SK-N-MC (cell line): ENCODE measurements around the gene CDK6.
A peak's percentile ranks its signal among the peaks of the same experiment; 100 is the strongest.

ENCODE experiments used
- DNase-seq: peaks from one replicate; pipeline ENCODE4 v3.0.0-alpha.2; 2011; ENCODE audit warnings: low read depth, low spot score
- H3K27ac ChIP-seq: fragments of 200-600 bp; sonication (generic); 2 replicates; pipeline ENCODE4 v1.5.1; 2016; ENCODE audit warnings: mixed run types
- H3K36me3 ChIP-seq: fragments of 200-600 bp; sonication (generic); 2 replicates; pipeline ENCODE4 v1.6.1; 2017; ENCODE audit warnings: antibody characterized with exemption, low read length, mixed read lengths; ENCODE audit not compliant: insufficient read depth
- H3K4me3 ChIP-seq: fragments of 200-600 bp; sonication (generic); 2 replicates; pipeline ENCODE4 v1.5.1; 2016
- H3K9ac ChIP-seq: fragments of 200-600 bp; sonication (generic); 2 replicates; pipeline ENCODE4 v1.8.0; 2017; ENCODE audit warnings: mixed run types, mixed read lengths; ENCODE audit not compliant: insufficient read length
- H3K9me3 ChIP-seq: fragments of 200-600 bp; sonication (generic); 2 replicates; pipeline ENCODE4 v1.6.1; 2017; ENCODE audit warnings: low read depth, mild to moderate bottlenecking, antibody characterized with exemption, low read length, moderate library complexity, mixed read lengths
- EZH2 ChIP-seq: fragments of 200-600 bp; sonication (generic); IDR thresholded peaks from one replicate; pipeline ENCODE4 v1.6.1; 2017; ENCODE audit warnings: antibody characterized with exemption
- FOXP2 ChIP-seq: optimal IDR thresholded peaks from 2 replicates; pipeline ENCODE3; 2011; ENCODE audit warnings: mild to moderate bottlenecking, moderate library complexity; ENCODE audit not compliant: insufficient read depth; ENCODE audit errors: extremely low read length, control extremely low read depth
- POLR2AphosphoS5 ChIP-seq: IDR thresholded peaks from 2 replicates; pipeline ENCODE4 v1.6.1; 2012; ENCODE audit warnings: mild to moderate bottlenecking, low read depth, low read length, borderline replicate concordance

The CDK6 gene

DNA sequence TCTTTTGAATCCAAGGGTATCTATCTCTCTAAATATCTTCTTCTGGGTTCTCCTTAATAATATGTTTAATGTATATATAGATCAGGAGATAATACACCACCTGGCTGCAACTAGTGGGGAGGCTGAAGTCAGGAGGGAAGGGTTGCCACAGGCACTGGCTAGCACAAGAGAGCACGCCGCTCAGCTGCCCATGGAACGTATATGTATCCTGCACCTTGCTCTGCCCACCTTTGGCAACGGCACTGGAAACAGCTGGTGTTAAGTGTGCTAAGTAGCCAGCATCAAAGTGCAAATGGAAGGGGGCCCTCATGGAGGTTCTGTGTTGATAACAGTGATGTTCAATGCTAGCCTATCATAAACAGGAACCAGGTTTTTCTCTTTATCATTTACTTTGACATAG is 196.4 kb downstream of the CDK6 start:
- Histone ChIP-seq H3K9ac (no peak overlapping the region), H3K27ac (no peak overlapping the region), H3K4me3 (no peak overlapping the region), H3K9me3 (no peaks in the 10 kb centered on the region), H3K36me3 (no peaks in the 10 kb centered on the region)
- no peak for DNase-seq
- TF ChIP-seq EZH2 (no peak), POLR2AphosphoS5 (no peak), FOXP2 (no peak)

DNA sequence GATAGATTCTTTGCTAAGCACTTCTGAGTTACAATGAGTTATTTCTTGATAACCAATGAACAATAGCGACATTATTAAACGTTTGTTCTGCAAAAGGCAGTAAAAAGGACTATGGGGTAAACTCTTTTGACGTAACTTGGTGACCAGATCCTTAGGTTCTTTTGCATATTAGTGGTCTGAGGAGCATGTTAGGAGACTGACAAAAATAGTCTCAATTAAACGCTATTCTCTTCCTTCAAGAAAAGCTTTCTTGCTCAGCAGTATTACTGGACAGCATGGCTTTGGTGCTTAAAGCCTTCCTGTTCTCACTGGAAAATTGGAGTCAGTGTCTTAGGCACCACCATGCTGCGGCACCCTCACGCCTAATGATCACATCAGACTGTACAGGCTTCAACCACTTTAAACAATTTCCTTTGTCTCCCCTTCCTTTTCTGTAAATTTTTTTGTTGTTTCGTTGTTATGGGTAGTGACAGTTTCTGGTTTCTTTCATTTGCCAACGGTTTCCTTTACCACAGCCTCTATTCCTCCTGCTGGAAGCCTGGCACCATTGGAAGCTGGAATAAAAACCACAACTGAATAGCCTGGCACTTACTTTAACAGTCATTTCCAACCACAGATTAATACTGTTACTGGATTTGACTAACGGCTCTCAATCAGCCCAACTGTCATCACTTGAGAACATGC is 197.0 kb downstream of the CDK6 start:
- TF ChIP-seq POLR2AphosphoS5 (no peak), EZH2 (no peak), FOXP2 (no peak)
- H3K36me3 ChIP-seq: no peaks in the 10 kb centered on the region

DNA sequence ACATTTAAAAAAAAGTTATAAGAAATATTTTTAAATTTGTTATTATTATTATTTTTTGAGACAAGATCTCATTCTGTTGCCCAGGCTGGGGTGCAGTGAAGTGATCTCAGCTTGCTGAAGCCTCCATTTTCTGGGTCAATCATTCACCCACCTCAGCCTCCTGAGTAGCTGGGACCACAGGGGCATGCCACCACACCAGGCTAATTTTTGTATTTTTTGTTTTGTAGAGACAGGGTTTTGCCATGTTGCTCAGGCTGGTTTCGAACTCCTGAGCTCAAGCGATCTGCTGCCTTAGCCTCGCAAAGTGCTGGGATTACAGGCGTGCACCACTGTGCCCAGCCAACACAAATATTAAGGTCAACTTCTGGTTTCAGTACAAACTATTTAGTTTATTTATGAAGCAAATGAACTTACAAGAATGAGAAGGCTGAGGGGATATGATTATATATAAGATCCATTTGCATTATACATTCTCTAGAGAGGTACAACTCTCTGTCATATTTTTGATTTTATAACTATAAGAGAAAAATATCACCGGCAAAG is 200.3 kb downstream of the CDK6 start:
- H3K9ac ChIP-seq: no peak overlapping the region
- no peak overlapping the region for H3K27ac ChIP-seq

More for the DNA sequence above, 197.0 kb downstream of the CDK6 start:
- no peak overlapping the region for H3K4me3 ChIP-seq
- no peaks in the 10 kb centered on the region for H3K9me3 ChIP-seq
- H3K9ac ChIP-seq: no peak overlapping the region
- H3K27ac ChIP-seq: no peak overlapping the region
- no peak for DNase-seq

DNA sequence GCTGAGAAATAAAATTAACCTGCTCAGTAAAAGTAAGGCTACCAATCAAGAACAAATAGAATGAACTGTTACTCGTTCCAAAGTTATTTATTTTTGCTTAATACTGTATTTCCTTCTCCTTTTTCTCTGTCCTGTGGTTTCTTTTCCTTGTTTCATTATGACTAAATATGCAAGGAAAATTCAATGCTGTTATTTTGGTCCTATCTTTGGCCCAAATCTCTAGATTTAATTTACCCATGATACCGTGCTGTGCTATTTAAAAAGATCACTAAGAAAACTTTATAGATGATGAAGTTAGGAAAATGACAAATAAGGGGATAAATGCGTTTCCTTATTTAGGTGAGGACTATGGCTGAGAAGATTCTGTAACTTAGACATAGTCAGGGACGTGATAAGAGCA is 200.8 kb downstream of the CDK6 start:
- Histone ChIP-seq H3K36me3 (no peaks in the 10 kb centered on the region), H3K9ac (no peak overlapping the region), H3K27ac (peak overlapping the region; percentile 86; the same call in 1 of the 2 replicates), H3K9me3 (no peaks in the 10 kb centered on the region), H3K4me3 (peak overlapping the region; percentile 65)
- no peak for DNase-seq
- TF ChIP-seq EZH2 (no peak), POLR2AphosphoS5 (no peak), FOXP2 (no peak)

More for the DNA sequence above, 200.3 kb downstream of the CDK6 start:
- Histone ChIP-seq H3K36me3 (no peaks in the 10 kb centered on the region), H3K9me3 (no peaks in the 10 kb centered on the region), H3K4me3 (no peak overlapping the region)
- TF ChIP-seq FOXP2 (no peak), EZH2 (no peak), POLR2AphosphoS5 (no peak)
- no peak for DNase-seq

DNA sequence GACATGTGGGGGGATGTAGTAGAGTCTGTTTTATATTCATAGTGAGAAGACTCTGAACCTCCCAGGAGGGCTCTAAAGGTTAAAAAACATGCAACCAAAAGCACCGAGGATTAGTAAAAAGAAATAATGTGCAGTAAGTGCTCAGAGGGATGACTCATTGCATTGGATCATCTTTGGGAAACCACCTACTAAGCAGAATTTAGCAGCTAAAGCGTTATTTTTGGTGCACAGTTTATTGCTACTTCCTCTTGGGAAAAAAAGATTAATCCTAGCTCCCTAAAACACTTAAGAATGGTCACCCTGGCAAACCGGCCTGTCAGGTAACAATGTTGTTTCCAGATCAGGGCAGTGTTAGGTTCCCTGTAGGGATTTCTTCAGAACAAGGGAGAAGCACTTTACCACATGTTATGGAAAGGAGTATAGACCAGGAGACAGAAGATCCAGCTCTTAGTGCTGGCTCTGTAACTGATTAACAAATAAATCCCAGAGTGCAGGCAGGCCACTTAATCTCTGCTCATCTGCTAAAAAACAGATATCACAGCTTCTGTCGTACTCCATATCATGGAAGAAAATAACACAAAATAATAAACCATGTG is 201.4 kb downstream of the CDK6 start:
- H3K27ac ChIP-seq: peak overlapping the region; percentile 86
- H3K4me3 ChIP-seq: peak overlapping the region; percentile 65
- no peaks in the 10 kb centered on the region for H3K36me3 ChIP-seq
- no peaks in the 10 kb centered on the region for H3K9me3 ChIP-seq
- peak overlapping the region; percentile 41 for H3K9ac ChIP-seq
- DNase-seq: no peak
- no peak for TF ChIP-seq FOXP2

DNA sequence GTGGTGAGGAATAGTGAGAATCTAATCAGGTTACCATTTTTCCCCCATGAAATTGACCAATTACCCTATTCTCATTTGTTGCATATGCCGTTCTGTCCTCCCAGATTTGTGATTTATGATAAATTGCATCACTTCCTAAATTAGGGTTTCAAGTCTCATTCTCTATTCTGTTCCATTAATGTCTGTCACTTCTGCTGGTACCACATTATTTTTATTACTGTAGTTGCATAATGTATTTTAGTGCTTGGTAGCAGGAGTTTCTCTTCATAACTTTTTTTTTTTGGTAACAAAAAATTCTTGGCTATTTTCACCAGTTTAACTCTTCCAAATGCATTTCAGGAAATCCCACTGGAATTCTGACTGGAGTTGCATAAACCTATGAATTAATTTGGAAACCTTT is 202.2 kb downstream of the CDK6 start:
- Histone ChIP-seq H3K9ac (no peak overlapping the region), H3K9me3 (no peaks in the 10 kb centered on the region), H3K36me3 (no peaks in the 10 kb centered on the region), H3K4me3 (peak overlapping the region; percentile 65), H3K27ac (peak overlapping the region; percentile 86)
- peak; percentile 86 for DNase-seq
- TF ChIP-seq POLR2AphosphoS5: peak; percentile 42; the same call in 1 of the 2 replicates
- no peak for TF ChIP-seq EZH2
- no peak for TF ChIP-seq FOXP2

DNA sequence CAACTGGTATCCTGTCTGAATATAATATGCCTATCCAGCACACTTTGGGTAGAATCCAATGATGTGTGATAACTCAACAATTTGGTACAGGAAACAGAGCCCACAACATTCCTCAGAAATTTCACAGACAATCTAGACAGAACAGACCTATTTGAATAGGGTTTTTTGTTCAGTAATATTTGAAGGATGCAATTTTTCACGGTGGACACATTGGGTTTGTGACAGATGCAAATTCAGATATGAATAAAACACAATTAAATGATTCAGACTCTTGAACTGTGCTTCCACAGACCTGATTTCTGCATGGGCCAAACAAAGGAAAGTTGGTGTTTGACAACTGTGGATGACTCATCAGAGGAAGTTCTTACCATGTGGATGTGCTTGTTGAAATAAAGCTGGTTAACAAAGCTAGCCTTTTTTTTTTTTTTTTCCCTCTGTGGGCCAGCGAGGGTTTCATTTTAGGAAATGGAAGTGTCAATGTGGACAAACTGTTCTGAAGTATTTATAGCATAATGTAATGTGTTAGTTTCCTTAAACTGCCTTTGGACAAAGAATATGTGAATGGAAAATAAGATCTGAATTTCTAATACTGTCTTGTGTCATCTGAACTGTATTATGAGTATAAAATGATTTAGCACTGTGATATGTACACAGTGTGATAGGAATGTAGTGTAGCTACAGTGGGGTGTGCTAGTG is 203.0 kb downstream of the CDK6 start:
- no peak for TF ChIP-seq EZH2
- no peak for TF ChIP-seq POLR2AphosphoS5
- TF ChIP-seq FOXP2: no peak
- Histone ChIP-seq H3K9me3 (no peaks in the 10 kb centered on the region), H3K36me3 (no peaks in the 10 kb centered on the region), H3K4me3 (peak overlapping the region; percentile 56), H3K9ac (peak overlapping the region; percentile 32), H3K27ac (peak overlapping the region; percentile 86)
- DNase-seq: peak; percentile 83

DNA sequence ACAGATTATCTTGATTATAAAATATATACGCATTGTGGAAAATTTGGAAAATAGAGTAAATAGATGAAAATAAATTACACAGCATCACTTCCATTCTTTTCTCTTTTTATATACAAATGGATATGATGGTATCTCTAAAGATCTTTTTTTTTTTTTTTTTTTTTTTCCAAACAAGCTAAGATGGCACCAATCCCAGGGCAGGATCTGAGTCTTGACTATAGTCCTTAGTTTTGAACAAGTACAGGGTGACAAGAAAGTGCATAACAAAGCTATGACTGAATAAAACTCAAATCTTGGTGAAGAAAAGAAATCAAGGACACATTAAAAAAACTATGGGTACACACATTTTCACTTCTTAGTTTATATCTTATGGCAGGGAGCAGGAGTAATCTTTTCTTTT is 203.6 kb downstream of the CDK6 start:
- no peak overlapping the region for H3K9ac ChIP-seq
- TF ChIP-seq EZH2 (no peak), POLR2AphosphoS5 (no peak), FOXP2 (no peak)
- no peaks in the 10 kb centered on the region for H3K9me3 ChIP-seq
- DNase-seq: no peak
- no peaks in the 10 kb centered on the region for H3K36me3 ChIP-seq
- peak overlapping the region; percentile 86 for H3K27ac ChIP-seq
- H3K4me3 ChIP-seq: no peak overlapping the region
